ENCODE data around the gene INS. TPM values are rescaled to one million over a fixed set of nuclear protein-coding genes. Genes with fewer than 3 reads are reported as not detected.

INS gene
- total and polyA plus RNA-seq, 2 donors from 2014 or later, result not detected

DNA sequence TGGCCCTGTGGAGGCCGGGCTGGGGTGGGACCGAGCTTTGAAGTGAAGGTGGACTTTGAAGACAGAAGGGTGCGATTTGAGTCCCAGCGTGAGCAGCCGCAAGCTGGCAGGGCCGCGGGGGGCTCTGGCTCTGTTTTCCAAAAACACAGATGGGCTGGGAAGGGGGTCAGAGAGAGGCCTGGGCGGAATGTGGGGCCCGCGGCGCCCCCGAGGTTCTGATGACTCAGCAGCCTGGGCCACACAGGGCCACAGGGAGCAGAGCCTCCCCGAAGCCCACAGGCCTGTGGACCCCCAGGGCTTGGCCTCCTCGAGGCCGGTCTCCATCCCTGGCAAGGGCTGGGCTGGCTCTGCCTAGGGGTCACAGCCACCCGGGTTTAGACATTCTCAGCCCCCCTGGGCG lies 6.1 kb downstream of the INS start:
- no peak overlapping the region for H3K4me3 ChIP-seq (ENCODE audit: low read length in 3 of 3)
- TF ChIP-seq, protein P1, sequence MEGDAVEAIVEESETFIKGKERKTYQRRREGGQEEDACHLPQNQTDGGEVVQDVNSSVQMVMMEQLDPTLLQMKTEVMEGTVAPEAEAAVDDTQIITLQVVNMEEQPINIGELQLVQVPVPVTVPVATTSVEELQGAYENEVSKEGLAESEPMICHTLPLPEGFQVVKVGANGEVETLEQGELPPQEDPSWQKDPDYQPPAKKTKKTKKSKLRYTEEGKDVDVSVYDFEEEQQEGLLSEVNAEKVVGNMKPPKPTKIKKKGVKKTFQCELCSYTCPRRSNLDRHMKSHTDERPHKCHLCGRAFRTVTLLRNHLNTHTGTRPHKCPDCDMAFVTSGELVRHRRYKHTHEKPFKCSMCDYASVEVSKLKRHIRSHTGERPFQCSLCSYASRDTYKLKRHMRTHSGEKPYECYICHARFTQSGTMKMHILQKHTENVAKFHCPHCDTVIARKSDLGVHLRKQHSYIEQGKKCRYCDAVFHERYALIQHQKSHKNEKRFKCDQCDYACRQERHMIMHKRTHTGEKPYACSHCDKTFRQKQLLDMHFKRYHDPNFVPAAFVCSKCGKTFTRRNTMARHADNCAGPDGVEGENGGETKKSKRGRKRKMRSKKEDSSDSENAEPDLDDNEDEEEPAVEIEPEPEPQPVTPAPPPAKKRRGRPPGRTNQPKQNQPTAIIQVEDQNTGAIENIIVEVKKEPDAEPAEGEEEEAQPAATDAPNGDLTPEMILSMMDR (IDR thresholded peaks at IDR 0.05; ENCODE audit: borderline replicate concordance, extremely low read depth, insufficient read depth), result no peak
- FAIRE-seq (no peak), DNase-seq (no peak)
- no peaks in the 10 kb centered on the region for H3K36me3 ChIP-seq (ENCODE audit: control insufficient read depth in 2 of 3, insufficient read depth in 3 of 3, low read length in 3 of 3)
- no peak overlapping the region for H3K27ac ChIP-seq (ENCODE audit: low read depth in 2 of 2, low read length in 2 of 2)
- no peak overlapping the region for H3K9ac ChIP-seq (ENCODE audit: low read length in 3 of 3)
- H3K4me1 ChIP-seq (ENCODE audit: control insufficient read depth in 2 of 3, insufficient read depth in 2 of 3, low read depth in 1 of 3, low read length in 3 of 3), result peaks cover 0 to 2% (median 0%) of the 10 kb centered on the region in 3 donors
- H3K9me3 ChIP-seq (ENCODE audit: control insufficient read depth in 2 of 3, insufficient read depth in 1 of 3, low read length in 3 of 3), result no peaks in the 10 kb centered on the region
- no peaks in the 10 kb centered on the region for H3K27me3 ChIP-seq (ENCODE audit: control insufficient read depth, insufficient read depth, low read length)
- intact Hi-C loops (cut with DNase I), result loop anchor here (5.0 to 10.0 kb wide), 3 partner anchors 320 to 500 kb away; partner anchors contain the start of genes KRTAP5-6, SYT8 and TNNI2

DNA sequence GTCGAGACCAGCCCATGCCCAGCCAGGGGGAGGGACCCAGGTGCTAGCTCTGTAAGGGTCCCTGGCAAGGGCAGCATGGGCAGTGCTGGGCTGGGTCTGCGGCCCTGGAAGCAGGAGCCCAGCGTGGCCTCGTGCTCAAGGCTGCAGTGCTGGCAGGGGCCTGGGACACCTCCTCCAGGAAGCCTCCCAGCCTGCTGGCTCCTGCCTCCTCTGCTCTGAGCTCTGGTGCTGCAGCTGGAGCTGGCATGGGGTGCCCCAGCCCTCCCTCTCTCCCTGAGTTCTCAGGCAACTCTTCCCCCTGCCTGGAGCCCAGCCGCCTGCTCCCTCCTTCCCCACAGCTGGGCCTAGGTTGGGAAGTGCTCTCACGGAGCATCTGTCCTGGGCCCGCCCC lies 6.8 kb downstream of the INS start:
- intact Hi-C loops (cut with DNase I), result loop anchor here (5.0 to 10.0 kb wide), 3 partner anchors 319 to 499 kb away; partner anchors contain the start of genes KRTAP5-6, SYT8 and TNNI2
- Histone ChIP-seq H3K4me3 (ENCODE audit: low read length in 3 of 3) (no peak overlapping the region), H3K36me3 (ENCODE audit: control insufficient read depth in 2 of 3, insufficient read depth in 3 of 3, low read length in 3 of 3) (no peaks in the 10 kb centered on the region), H3K9me3 (ENCODE audit: control insufficient read depth in 2 of 3, insufficient read depth in 1 of 3, low read length in 3 of 3) (no peaks in the 10 kb centered on the region), H3K27ac (ENCODE audit: low read depth in 2 of 2, low read length in 2 of 2) (no peak overlapping the region), H3K9ac (ENCODE audit: low read length in 3 of 3) (no peak overlapping the region), H3K4me1 (ENCODE audit: control insufficient read depth in 2 of 3, insufficient read depth in 2 of 3, low read depth in 1 of 3, low read length in 3 of 3) (peaks cover 0 to 2% (median 0%) of the 10 kb centered on the region in 3 donors), H3K27me3 (ENCODE audit: control insufficient read depth, insufficient read depth, low read length) (no peaks in the 10 kb centered on the region)
- no peak for FAIRE-seq
- no peak for DNase-seq
- TF ChIP-seq, protein P1 (IDR thresholded peaks at IDR 0.05; ENCODE audit: borderline replicate concordance, extremely low read depth, insufficient read depth), result no peak

DNA sequence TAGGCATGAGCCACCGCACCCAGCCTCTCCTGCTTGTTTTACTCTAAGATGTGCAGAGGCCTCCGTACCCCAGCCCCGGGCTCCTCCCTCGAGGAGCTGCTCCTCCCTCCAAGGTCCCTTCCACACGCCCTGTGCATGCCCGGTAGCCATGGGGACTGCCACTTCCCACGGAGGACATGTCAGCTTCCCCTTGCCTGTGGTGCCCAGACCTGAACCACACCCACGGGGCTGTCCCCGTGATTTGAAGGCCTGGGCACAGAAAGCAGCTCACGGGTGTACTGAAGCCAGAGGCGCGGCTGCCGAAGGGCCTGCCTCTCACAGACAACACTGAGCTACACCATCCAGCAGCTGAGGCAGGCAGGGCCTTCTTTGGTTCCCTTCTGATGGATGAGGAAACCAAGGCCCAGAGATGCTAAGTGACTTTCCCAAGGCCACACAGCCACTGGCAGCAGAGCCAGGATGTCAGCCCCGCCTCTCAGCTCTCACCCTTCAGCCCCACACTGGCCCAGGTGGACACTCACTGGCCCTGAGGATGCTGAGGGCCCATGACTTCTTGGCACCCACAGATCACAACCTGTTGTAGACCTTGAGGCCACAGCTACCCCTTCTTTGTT lies 7.3 kb downstream of the INS start:
- H3K27me3 ChIP-seq (ENCODE audit: control insufficient read depth, insufficient read depth, low read length), result no peaks in the 10 kb centered on the region
- no peak overlapping the region for H3K4me3 ChIP-seq (ENCODE audit: low read length in 3 of 3)
- no peak overlapping the region for H3K9ac ChIP-seq (ENCODE audit: low read length in 3 of 3)
- H3K9me3 ChIP-seq (ENCODE audit: control insufficient read depth in 2 of 3, insufficient read depth in 1 of 3, low read length in 3 of 3), result no peaks in the 10 kb centered on the region
- peaks cover 0 to 2% (median 0%) of the 10 kb centered on the region in 3 donors for H3K4me1 ChIP-seq (ENCODE audit: control insufficient read depth in 2 of 3, insufficient read depth in 2 of 3, low read depth in 1 of 3, low read length in 3 of 3)
- intact Hi-C loops (cut with DNase I), result loop anchor here (5.0 to 10.0 kb wide), 3 partner anchors 319 to 499 kb away; partner anchors contain the start of genes KRTAP5-6, SYT8 and TNNI2
- H3K36me3 ChIP-seq (ENCODE audit: control insufficient read depth in 2 of 3, insufficient read depth in 3 of 3, low read length in 3 of 3), result no peaks in the 10 kb centered on the region
- TF ChIP-seq, protein P1 (IDR thresholded peaks at IDR 0.05; ENCODE audit: borderline replicate concordance, extremely low read depth, insufficient read depth), result no peak
- DNase-seq, result no peak
- H3K27ac ChIP-seq (ENCODE audit: low read depth in 2 of 2, low read length in 2 of 2), result no peak overlapping the region
- no peak for FAIRE-seq
